Neural crest cell (in vitro differentiated cells): ENCODE data around the gene ANKRD24. TPM values are rescaled to one million over a fixed set of nuclear protein-coding genes. Genes with fewer than 3 reads are reported as not detected.
"Not testable (repeated sequence)": the region's sequence is repeated elsewhere in the genome, so short reads cannot be mapped to it uniquely, and the experiment has no call there.

Experiments
- DNase-seq: peaks from one replicate; pipeline ENCODE4 v3.0.0; 2021; ENCODE audit warnings: low read depth, mixed read lengths, low spot score
- H3K27ac Mint-ChIP-seq: one replicate; pipeline ENCODE4 v1.8.0; 2021; ENCODE audit warnings: mild to moderate bottlenecking, mixed read lengths; ENCODE audit not compliant: unreplicated experiment
- H3K27me3 Mint-ChIP-seq: 2 replicates; pipeline ENCODE4 v1.8.0; 2021; ENCODE audit warnings: low read depth, mild to moderate bottlenecking, mixed read lengths
- H3K36me3 Mint-ChIP-seq: 2 replicates; pipeline ENCODE4 v1.8.0; 2021; ENCODE audit warnings: low read depth, mild to moderate bottlenecking, mixed read lengths
- H3K4me1 Mint-ChIP-seq: 2 replicates; pipeline ENCODE4 v1.8.0; 2021; ENCODE audit warnings: mixed read lengths
- H3K4me3 Mint-ChIP-seq: one replicate; pipeline ENCODE4 v1.8.0; 2021; ENCODE audit warnings: mild to moderate bottlenecking, mixed read lengths
- H3K9me3 Mint-ChIP-seq: 2 replicates; pipeline ENCODE4 v1.8.0; 2021; ENCODE audit warnings: mixed read lengths
- CTCF ChIP-seq: fragments of 200-600 bp; sonication (generic); conservative IDR thresholded peaks from 2 replicates; pipeline ENCODE4 v1.5.0; 2021; ENCODE audit warnings: antibody characterized with exemption, mild to moderate bottlenecking
- total RNA-seq: library from RNA; stranded (reverse); gene quantifications from 2 replicates; pipeline ENCODE4 v1.2.1, GENCODE V29; 2021

Gene ANKRD24
- total RNA-seq, 1 donor from 2014 or later, result 0.19 TPM

DNA sequence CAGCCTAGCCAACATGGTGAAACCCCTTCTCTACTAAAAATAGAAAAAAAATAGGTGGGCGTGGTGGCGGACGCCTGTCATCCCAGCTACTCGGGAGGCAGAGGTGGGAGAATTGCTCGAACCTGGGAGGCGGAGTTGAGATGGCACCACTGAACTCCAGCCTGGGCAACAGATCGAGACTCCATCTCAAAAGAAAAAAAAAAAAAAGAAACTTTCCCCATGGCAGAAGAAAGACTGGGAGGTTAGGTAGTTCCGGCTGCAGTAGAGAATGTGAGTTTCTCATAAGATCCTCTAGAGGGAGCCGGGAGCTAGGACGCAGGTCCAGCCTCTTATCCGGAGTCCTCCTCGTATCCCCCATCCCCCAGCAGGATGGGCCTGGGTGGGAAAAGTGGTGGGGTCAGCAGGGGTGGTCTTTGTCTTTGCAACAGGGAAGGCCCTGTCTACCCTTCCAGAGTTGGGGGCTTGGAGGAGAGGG is 42.2 kb upstream of the ANKRD24 start:
- H3K9me3 Mint-ChIP-seq, result no peaks in the 10 kb centered on the region
- DNase-seq, result peak; percentile 36

GRCh38 chr19:4142916-4143315 is 39.6 kb upstream of the ANKRD24 start:
- H3K4me3 Mint-ChIP-seq, H3K27ac Mint-ChIP-seq, DNase-seq, H3K4me1 Mint-ChIP-seq, H3K36me3 Mint-ChIP-seq, H3K9me3 Mint-ChIP-seq: not testable (repeated sequence)
- peaks cover 42% of the 10 kb centered on the region for H3K27me3 Mint-ChIP-seq

More for the DNA sequence above, 42.2 kb upstream of the ANKRD24 start:
- Mint-ChIP-seq H3K36me3 (no peaks in the 10 kb centered on the region), H3K4me3 (no peak overlapping the region), H3K27me3 (peaks cover 25% of the 10 kb centered on the region), H3K27ac (no peak overlapping the region), H3K4me1 (peaks cover 8% of the 10 kb centered on the region)
- TF ChIP-seq CTCF, result peak; percentile 64

DNA sequence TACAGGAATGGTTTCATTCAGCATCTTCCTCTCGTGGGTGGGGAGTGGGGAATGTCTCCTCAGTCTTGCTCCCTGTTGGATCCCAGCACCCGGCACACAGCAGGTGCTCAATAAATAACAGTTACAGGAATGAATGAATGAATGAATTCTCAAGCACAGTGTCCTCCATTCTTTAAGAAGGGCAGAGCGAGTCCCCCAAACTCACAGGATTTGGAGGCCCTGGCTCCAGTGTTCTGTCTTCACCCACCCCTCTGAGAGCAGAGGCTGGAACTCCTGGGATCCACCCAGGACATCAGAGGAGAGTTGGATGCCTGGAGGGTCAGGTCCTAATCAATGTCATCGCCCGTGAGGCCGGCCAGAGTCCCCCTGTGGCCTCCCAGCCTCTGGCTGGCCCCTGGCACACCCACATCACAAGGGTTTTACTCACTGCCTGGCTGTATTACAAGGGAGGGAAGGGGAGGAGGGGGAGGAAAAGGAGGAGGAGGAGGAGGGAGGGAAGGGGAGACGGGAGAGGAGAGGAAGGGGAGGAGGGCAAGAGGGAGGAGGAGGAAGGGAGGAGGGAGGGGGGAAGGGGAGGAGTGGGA is 37.7 kb upstream of the ANKRD24 start:
- Mint-ChIP-seq H3K27me3 (peaks cover 53% of the 10 kb centered on the region), H3K4me3 (no peak overlapping the region), H3K27ac (no peak overlapping the region), H3K9me3 (no peaks in the 10 kb centered on the region), H3K4me1 (peaks cover 5% of the 10 kb centered on the region), H3K36me3 (no peaks in the 10 kb centered on the region)
- no peak for TF ChIP-seq CTCF
- no peak for DNase-seq

- no peak for DNase-seq
- Mint-ChIP-seq H3K27ac (no peak overlapping the region), H3K36me3 (no peaks in the 10 kb centered on the region), H3K27me3 (peaks cover 64% of the 10 kb centered on the region), H3K9me3 (no peaks in the 10 kb centered on the region), H3K4me3 (no peak overlapping the region), H3K4me1 (no peaks in the 10 kb centered on the region)
- TF ChIP-seq CTCF, result no peak
Measured at GRCh38 chr19:4149518-4150288, 32.8 kb upstream of the ANKRD24 start.

GRCh38 chr19:4151623-4152022 is 30.9 kb upstream of the ANKRD24 start:
- TF ChIP-seq CTCF, result no peak
- no peak overlapping the region for H3K27ac Mint-ChIP-seq
- H3K4me3 Mint-ChIP-seq, result no peak overlapping the region
- no peaks in the 10 kb centered on the region for H3K36me3 Mint-ChIP-seq
- no peaks in the 10 kb centered on the region for H3K9me3 Mint-ChIP-seq
- no peak for DNase-seq
- no peaks in the 10 kb centered on the region for H3K4me1 Mint-ChIP-seq
- peaks cover 61% of the 10 kb centered on the region for H3K27me3 Mint-ChIP-seq
